Kidney epithelial cell (primary cell): Measurements from ENCODE around the gene FLT4. TPM values are rescaled to one million over a fixed set of nuclear protein-coding genes. Genes with fewer than 3 reads are reported as not detected.

Experiments used
- DNase-seq: peaks from one replicate; pipeline ENCODE4 v3.0.0-alpha.2; 2010; ENCODE audit warnings: low read depth
- H3K27me3 ChIP-seq: 2 replicates; pipeline ENCODE4 v1.6.0; 2011; ENCODE audit warnings: low read length; ENCODE audit not compliant: control insufficient read depth, insufficient read depth
- H3K36me3 ChIP-seq: 2 replicates; pipeline ENCODE4 v1.5.1; 2011; ENCODE audit warnings: low read length; ENCODE audit not compliant: control insufficient read depth, insufficient read depth
- H3K4me3 ChIP-seq: 2 replicates; pipeline ENCODE4 v1.5.1; 2011; ENCODE audit warnings: low read depth, mild to moderate bottlenecking, control low read depth, low read length
- total RNA-seq: library from RNA; depleted of rRNA; stranded (reverse); fragments of >200 nt; gene quantifications from 2 replicates; pipeline ENCODE4 v1.2.3, GENCODE V29; 2015
- TF ChIP-seq, protein P1 (sequence below): IDR thresholded peaks from 2 replicates; pipeline ENCODE4 v1.5.1; 2011; ENCODE audit warnings: mild to moderate bottlenecking, moderate library complexity, low read length, control low read depth, inconsistent platforms; ENCODE audit not compliant: insufficient read depth, poor library complexity, severe bottlenecking

Gene FLT4
- total RNA-seq, 1 donor from 2014 or later, result 1.1 TPM

DNA sequence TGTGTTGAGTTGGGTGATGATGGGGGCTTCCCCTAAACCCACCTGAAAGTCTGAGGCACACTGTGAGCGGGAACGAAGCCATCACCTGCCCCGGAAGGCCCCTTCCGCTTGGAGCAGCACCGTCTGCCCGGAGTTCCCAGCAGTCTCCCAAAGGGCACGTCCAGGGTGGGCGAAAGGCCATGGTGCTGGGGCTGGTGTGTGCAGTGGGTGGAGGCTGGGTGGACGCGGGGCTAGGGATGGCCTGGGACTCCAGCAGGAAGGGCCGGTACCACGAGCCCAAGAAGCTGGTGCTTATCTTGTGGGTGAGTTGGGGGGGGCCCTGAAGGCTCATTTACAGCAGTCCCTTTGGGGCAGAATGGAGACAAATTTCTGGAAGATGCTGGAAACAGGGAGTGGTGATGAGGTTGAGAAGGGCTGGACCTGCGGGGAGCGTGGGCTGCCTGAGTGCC is 4.6 kb downstream of the FLT4 start:
- TF ChIP-seq, protein P1, sequence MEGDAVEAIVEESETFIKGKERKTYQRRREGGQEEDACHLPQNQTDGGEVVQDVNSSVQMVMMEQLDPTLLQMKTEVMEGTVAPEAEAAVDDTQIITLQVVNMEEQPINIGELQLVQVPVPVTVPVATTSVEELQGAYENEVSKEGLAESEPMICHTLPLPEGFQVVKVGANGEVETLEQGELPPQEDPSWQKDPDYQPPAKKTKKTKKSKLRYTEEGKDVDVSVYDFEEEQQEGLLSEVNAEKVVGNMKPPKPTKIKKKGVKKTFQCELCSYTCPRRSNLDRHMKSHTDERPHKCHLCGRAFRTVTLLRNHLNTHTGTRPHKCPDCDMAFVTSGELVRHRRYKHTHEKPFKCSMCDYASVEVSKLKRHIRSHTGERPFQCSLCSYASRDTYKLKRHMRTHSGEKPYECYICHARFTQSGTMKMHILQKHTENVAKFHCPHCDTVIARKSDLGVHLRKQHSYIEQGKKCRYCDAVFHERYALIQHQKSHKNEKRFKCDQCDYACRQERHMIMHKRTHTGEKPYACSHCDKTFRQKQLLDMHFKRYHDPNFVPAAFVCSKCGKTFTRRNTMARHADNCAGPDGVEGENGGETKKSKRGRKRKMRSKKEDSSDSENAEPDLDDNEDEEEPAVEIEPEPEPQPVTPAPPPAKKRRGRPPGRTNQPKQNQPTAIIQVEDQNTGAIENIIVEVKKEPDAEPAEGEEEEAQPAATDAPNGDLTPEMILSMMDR, result no peak
- no peak for DNase-seq
- peaks cover 43% of the 10 kb centered on the region for H3K27me3 ChIP-seq

DNA sequence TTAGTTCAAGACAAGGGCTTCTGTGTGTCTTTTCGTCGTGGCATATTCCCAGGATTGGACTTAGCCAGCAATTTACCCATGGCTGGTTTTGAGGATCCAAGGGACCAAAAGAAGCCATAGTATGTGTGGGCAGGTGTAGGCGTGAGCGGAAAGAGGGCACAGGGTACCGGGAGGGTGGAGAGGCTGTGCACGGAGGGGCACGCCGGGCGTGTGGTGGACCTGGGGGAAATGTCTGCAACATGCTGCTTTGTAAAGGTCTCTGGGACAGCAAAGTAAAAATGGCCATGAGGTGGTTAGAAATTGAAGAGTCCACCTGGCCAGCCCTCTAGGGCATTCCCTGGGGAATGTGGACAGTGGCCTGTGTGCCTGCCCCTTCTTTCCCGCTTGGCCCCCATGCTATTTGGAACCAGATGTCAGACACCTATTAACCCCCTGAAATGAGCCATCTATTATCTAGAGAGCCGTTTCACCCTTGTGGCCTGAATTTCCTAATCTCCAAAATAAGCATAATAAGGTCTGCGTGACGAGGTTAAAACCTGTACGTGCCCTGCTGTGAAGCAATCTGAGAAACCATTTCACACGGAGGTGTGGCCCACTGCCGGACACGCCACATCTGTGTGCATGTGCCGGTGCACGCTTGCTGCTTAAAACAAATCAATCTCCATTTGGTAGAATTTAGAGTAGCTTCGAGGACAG is 5.1 kb downstream of the FLT4 start:
- peaks cover 39% of the 10 kb centered on the region for H3K27me3 ChIP-seq
- H3K36me3 ChIP-seq, result no peaks in the 10 kb centered on the region
- no peak for DNase-seq
- no peak overlapping the region for H3K4me3 ChIP-seq
- TF ChIP-seq, protein P1, result no peak

More for the DNA sequence above, 4.6 kb downstream of the FLT4 start:
- Histone ChIP-seq H3K4me3 (no peak overlapping the region), H3K36me3 (no peaks in the 10 kb centered on the region)

DNA sequence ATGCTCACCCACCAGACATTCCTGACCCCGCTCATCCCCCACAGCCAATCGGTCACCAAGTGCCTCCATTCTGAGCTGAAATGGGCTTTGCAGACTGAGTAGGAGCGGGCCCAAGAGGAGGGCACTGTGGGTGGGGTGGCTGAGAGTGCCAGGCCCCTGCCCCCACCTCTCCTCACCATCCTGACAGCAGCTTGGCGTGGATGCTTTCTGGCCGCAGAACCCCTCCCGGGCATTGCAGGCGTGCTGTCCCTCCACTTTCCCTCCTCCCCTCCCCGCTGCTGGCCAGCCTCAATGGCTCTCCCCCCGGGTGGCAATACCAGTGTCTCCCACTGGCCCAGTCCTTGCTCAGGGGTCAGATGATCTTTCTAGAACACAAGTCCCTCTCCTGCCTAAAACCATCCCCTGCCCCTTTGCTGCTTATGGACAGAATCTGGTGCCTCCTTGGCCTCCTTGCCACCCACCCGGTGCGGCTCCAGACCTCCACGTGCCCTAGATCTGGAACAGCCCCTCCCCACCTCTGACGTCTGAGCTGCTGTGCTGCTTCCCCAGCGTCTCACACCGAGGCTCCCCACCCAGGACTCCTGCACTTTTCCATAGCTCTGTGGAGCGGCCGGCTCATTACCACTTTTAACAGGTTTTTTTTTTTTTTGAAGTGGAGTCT is 6.1 kb downstream of the FLT4 start:
- Histone ChIP-seq H3K36me3 (no peaks in the 10 kb centered on the region), H3K4me3 (no peak overlapping the region), H3K27me3 (peaks cover 30% of the 10 kb centered on the region)
- TF ChIP-seq, protein P1, result no peak
- DNase-seq, result no peak

DNA sequence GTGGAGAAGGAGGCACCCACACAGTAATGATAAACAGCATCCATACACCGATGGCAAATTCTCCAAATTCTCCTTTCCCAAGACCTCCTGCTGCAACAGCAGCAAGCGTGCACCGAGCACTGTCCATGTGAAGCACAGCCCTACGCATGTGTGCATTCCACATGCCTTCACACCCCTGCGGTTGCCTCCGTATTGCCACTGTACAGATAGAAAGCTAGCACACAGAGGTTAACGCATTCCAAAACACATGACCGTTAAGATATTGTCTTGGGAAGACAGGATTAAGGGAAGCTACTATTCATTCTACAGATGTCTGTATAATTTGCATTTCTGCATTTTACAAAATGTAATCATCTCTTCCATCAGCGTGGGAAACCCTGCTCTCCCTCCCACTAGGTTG is 6.6 kb downstream of the FLT4 start:
- peaks cover 24% of the 10 kb centered on the region for H3K27me3 ChIP-seq
- no peak for DNase-seq
- no peak overlapping the region for H3K4me3 ChIP-seq
- TF ChIP-seq, protein P1, result no peak
- no peaks in the 10 kb centered on the region for H3K36me3 ChIP-seq

DNA sequence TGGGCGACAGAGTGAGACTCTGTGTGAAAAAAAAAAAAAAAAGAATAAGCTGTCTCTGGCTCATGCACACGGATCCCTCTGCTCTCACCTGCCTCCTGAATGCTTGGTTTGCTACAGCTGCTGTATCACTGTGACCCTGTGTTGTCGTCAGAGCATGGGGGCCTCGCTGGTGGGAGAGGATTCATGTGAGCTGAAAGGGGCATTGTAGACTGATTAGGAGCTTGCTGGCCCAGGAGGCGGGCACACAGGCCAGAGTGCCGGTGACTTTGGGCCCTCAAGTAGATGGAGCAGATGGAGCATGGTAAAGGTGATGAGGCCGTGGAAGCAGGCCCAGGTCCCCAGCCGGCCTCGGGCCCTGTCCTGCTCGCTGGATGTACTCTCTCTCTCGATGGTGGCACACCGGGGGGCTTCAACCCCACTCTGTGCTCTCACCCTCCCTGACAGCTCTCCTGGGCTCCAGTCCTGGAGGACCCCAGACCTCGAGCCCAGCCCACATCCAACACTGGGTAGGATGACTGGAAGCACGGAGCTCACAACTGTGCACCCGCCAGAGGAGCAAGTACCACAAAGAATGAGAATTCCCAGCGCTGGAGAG is 7.1 kb downstream of the FLT4 start:
- DNase-seq, result no peak
- peaks cover 19% of the 10 kb centered on the region for H3K27me3 ChIP-seq
- TF ChIP-seq, protein P1, result no peak
- no peak overlapping the region for H3K4me3 ChIP-seq
- no peaks in the 10 kb centered on the region for H3K36me3 ChIP-seq

DNA sequence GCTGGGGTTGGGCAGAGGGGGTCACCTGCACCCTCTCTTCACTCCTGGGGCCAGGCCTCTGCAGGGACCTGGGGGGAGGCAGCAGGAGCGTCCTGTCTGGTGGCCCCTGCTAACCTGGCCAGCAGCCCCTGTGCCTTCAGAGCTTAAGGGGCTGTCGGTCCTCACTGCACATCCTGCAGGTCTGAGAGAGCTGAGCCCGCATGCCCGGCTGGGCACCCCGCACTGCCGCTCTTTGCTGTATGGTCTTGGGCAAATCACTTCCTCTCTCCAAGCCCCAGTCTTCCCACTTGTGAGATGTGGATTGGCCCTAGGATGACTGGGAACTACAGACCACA is 7.9 kb downstream of the FLT4 start:
- peaks cover 12% of the 10 kb centered on the region for H3K27me3 ChIP-seq
- H3K4me3 ChIP-seq, result no peak overlapping the region
- no peak for DNase-seq
- no peaks in the 10 kb centered on the region for H3K36me3 ChIP-seq
- TF ChIP-seq, protein P1, result no peak
